HL-60/S4 treated with phorbol 12-myristate 13-acetate at 8.2 ng/mL for 4 days and 3 days (cell line): ENCODE data around the gene SLC16A8.
"Not testable (repeated sequence)": the region's sequence is repeated elsewhere in the genome, so short reads cannot be mapped to it uniquely, and the experiment has no call there.

Source experiments
- in situ Hi-C: fragments of 300-500 bp; cut with MboI; formaldehyde crosslinking; loops from 2 replicates; pipeline ENCODE4 v1.15.0; 2022; ENCODE audit warnings: low sequenced_read_pairs

SLC16A8 gene

DNA sequence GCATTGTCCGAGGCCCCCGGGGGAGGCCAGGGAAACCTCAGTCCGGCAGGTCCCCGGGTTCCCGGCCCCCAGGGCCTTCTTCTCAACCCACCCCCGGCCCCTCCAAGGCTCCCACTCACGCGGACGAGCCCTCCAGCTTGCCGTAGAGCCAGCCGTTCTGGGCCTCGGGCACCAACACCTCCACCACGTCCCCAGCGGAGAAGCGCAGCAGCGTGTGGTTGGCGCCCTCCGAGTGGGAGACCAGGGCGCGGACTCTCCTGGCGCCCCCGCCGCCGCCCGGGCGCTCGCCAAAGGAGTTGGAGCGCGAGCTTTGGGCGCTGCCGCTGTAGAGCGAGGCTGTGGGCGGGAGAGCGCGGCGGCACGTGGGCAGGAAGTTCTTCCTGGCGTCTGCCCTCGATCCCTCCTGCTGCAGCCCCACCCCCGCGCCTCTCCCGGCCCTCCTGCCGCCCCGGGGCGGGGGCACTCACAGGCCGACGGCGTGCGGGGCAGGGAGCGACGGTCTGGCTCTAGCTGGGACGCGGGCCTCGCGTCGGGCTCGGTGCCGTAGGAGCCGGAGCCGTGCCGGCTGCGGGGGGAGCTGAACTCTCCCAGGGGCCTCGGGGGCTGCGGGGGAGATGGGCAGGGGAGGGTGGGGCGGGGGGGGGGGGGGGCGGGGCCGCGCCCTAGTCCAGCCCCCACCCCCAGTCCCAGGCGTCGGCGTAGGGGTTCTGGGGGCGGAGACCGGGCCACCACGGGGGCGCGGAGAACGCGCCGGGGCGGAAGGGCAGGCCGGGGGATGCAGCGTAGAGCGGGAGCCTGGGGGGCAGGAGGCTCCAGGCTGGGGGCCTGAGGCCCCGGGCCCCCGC lies 4.9 kb upstream of the SLC16A8 start:
- in situ Hi-C loops: no loop called here

DNA sequence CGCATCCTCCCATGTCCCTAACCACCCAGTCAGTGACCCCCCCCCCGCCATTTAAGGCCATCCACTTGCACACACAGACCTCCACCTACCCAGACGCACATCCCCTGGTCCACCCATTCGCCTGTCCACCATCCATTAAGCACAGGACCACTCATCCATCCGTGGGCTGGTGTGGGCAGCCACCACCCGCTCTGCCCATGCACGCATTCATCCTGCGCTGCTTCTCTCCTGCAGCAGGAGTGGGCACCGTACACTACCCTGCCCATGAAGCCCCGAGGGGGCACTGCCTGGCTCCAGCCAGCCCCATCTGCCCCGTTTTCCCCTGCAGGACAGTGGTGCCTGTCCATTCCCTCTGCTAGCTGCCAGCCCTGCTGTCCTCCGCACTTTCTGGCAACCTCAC lies 3.9 kb upstream of the SLC16A8 start:
- in situ Hi-C loops: no loop called here

DNA sequence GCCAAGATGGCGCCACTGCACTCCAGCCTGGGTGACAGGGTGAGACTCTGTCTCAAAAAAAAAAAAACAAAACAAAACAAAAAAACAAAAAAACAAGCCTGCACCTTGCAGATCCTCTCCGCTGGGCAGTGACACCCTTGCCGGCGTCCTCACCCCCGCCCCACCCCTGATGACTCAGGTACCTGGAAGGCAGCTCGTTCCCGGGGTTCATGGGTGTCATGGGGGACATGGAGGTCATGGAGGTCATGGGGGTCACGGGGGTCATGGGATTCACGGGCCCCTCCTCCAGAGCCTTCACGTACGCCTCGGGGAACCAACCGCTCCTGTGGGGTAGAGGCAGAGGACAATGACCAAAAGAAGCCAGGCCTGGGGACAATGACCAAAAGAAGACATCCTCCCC lies 3.0 kb upstream of the SLC16A8 start:
- in situ Hi-C loops: no loop called here

DNA sequence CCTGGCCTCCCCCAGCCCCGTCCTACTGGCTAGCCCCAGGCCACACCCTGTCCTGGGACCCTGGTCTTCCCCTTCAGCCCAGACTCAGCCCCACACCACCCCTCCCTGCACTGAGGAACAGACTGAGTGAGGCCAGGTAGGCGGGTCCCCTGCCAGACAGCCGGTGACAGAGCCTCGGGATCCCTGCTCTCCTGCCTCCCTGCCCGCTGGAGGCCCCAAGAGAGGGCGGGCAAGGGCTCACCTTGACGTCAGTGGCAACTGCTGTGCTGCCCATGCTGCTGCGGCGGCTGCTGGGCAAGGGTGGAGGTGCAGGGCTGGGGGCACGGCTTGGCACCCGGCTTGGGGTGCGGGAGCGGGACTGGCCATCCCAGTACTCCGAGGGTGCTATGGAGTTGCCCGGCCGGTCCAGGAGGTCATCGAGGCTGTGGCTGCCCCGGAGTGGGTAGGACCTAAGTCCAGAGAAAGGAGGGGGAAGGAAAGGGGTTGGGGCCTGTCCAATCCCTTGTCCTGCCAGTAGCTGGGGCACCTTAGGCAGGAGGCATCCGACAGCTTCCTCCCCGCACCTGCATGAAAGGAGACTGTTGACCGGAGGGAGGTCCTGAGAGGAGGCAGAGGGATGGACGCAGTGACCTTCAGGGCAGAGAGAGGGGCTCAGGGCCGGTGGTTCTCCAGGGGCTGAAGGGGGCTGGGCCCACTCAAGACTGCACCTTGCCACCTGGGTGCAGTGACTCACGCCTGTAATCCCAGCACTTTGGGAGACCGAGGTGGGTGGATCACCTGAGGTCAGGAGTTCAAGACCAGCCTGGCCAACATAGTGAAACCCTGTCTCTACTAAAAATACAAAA lies 2.2 kb upstream of the SLC16A8 start:
- in situ Hi-C loops: no loop called here

DNA sequence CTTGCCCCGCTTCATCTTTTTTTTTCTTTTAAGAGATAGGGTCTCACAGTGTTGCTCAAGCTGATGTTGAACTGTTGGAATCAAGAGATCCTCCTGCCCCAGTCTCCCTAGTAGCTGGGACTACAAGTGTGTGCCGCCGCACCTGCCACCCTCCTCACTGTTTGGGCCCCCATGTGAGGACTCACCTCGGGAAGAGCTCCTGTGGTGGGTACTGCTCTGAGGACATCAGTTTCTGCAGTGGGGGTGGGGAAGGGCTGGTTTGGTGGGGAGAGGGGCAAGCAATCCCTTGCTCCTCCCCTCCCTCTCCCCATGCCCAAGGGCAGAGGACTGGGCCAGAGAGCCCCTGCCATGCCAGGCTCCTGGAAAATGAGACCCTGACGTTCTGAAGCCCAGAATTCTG lies 1.5 kb upstream of the SLC16A8 start:
- in situ Hi-C loops: no loop called here

DNA sequence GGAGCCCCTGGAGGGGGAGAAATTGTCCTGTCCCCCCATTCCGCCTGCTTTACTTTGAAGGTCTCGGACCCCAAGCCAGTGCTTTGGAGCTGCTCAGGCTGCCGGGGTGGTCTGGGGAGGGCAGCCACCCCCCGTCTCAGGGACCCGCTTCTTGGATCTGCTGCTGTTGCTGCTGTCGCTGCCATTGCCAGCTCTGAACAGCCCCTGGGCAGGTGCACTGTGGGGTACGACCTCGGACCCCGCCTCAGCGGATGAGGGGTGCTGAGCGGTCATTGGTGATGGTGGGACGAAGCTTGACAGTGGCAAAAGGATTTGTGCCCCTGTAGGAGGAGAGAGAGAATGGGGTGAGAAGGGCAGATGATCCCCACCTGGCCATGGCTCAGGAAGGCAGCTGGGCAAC lies 1.1 kb upstream of the SLC16A8 start:
- in situ Hi-C loops: no loop called here

DNA sequence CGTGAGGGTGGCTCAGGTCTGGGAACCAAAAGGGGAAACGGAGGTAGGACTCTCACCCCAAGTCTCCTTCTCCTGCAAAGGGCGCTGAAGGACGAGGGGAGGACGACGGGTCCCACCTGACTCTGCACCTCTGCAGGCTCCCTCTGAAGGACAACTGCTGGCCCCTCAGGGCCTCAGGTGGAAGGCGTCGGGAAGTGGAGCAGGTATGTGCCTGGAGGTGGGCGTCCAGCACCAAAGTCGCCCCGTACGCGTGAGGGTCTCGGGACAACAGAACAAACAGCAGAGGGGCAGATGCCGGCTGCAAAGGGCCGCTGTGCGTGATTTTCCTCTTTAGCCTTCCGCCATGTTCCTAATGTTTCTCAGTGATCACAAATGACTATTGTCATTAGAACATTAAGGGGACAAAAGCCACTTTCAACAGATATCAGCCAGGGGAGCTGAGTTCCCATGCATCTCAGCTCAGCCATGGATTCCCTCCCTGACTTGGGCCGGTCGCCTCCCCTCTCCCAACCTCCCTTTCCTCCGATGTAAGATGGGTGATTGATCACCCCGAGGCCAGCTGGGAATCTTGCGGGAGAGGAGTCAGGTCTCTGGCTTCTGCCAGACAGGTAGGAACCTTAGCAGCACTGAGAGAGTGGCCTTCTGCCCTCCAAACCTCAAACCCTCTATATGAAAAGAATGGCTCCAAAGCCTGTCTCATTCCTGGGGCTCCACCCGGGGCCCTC lies 836 bp downstream of the SLC16A8 start:
- in situ Hi-C loops: no loop called here

DNA sequence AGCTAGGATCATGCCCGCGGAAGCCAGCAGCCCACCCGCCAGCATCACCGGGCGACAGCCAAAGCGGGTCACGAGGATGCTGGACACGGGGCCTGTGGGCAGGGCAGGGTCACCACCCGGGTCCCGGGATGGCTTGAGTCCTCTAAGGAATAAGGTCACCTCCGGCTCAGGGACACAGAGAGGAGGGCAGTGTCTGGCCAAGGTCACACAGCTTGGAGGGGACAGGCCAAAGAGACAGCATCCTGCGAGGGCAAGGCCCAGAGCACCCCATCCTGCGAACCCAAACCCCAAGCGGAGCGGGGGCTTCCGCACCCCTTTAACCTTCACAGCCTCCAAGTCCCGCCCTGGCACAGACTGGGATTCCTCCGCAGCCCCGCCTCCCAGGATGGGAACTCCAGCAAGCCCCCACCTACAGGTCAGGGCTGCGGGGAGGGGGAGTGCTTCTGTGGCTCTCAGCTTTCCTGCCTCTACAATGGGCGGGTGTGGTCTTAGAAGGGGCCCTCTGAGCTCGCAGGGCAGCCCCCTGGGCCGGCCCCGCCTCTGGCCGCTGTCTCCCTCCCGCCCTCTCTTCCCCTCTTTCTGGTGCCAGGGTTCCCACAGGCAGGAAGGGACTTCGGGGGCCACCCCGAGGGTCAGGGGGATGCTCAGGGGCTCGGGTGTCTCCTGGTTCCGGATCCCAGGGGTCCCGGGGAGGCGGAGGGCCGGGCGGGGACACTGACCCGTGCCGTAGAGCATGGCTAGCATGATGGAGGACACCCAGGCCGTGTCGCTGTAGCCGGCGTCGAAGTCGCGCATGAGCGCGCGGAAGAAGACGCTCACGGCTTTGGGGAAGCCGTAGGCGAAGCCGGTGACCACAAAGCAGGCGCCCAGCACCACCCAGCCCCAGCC lies 1.8 kb downstream of the SLC16A8 start:
- in situ Hi-C loops: no loop called here

DNA sequence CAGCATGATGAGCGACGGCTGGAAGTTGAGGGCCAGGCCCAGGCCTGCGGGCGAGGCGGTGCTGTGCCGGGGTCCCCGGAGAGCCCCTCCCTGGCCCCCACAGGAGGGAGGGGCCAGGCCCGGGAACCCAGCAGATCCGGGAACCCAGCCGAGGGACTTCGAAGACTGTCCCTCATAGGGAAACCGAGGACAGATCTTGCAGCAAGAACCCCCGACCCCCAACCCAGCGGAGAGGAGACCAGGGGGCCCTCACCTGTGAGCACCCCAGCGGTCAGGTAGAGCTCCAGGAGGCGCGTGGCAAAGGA lies 2.4 kb downstream of the SLC16A8 start:
- in situ Hi-C loops: no loop called here

DNA sequence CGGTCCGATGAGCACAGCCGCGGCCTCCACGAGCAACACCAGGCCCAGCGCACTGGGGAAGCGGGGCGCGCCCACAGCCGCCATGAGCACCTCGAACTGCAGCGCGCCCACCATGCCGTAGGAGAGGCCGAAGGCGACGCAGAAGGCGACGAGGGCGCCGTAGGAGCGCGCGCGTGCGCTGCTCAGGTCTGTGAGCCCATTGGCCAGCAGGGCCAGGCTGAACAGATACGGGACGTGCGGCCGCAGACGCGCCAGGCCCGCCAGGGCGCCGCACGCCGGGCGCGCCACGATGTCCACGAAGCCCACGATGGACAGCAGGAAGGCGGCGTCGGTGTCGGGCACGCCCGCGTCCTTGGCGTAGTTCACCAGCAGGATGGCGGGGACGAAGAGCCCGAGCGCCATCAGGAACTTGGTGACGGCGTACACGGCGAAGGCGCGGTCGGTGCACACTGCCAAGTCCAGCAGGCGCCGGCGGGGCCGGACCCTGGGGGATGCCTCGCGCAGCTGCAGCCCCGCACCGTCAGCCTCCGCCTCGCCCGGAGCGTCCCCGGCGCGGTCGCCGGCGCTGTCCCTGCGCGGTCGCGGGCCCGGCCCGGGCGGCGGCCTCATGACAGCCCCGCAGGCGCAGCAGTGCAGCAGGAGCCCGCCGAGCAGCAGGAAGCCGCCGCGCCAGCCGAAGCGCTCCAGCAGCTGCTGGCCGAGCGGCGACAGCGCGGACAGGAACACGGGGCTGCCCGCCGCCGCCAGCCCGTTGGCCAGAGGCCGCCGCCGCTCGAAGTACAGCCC lies 2.9 kb downstream of the SLC16A8 start:
- in situ Hi-C loops: no loop called here

DNA sequence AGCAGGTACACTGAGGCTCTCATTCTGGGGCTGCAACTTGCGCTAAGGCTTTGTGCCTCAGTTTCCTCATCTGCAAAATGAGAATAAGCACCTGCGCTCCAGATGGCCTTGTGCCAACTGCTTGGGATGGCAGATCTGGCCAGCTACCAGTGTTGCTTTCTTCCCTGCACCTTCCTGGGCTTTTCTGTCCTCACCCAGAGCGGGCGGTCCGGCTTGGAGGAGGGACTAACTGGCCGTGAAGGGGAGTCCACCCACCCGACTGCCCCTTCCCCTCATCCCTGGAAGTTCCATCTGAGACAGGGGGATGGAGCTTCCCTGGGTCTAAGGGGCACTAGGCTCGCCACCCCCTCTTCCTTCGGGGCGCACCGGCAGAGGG lies 3.5 kb downstream of the SLC16A8 start:
- in situ Hi-C loops: no loop called here

DNA sequence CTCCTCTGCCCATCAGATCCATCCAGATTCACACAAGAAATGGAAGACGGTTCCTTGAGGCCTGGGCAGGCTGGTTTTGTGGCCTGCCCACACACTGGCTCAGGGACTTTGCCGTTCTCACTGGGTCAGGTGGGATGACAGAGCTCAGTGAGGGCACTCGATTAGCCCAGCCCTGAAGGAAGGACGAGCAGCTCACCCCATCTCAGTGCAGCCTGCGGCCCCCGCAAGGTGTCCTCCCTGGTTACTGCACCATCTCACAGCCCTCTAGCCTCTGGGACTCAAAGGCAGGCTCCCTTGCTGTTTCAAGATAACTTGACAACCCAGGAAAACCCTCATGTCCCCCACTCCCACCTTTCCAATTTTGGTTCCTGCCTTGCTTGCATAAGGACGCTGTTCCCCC lies 4.2 kb downstream of the SLC16A8 start:
- in situ Hi-C loops: no loop called here

DNA sequence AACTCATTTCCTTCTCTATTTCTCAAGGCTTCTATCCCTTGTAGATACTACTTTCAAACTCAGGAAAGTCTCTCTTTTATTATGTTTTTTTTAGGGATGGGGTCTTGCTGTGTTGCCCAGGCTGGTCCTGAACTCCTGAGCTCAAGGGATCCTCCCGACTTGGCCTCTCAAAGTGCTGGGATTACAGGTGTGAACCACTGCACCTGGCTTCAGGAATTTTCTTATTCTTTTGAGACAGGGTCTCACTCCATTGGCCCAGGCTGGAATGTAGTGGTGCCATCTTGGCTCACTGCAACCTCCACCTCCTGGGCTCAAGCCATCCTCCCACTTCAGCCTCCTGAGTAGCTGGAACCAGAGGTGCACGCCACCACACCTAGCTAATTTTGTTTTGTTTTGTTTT lies 4.8 kb downstream of the SLC16A8 start:
- in situ Hi-C loops: not testable (repeated sequence)

DNA sequence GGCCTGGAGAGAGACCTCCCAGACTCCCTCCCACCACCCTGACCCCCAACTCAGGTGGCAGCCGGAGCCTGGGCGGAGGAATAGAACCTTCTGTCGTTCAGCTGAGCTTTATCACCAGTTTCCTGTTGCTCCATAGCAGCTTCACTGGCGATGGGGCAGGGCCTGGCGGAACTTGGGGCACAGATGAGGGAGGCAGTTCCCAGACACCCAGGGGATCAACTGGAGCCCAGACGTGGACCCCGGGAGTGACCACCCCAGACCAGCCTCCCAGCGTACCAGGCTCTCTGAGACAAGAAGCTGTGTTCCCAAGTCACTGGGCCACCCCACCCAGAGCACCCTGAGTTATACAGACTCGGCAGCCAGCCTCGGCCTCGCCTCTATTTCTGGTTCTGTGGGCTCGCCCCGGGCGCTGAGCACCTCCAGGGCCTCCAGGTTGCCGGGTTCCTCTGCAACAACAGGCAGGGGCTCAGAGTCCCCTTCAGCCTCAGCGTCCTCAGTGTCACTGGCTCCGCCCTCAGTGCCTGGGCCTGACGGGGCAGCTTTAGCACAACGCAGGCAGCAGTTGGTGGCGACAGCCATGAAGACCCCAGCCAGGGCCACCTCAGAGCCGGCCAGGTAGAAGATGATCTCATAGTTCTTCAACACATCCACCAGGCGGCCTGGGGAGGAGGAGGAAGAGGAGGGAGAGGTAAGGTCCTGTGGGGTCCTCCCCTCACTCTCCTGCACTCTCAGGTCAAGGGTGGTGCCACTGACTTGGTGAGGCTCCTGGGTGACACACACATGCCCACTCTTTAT lies 5.7 kb downstream of the SLC16A8 start:
- in situ Hi-C loops: no loop called here

DNA sequence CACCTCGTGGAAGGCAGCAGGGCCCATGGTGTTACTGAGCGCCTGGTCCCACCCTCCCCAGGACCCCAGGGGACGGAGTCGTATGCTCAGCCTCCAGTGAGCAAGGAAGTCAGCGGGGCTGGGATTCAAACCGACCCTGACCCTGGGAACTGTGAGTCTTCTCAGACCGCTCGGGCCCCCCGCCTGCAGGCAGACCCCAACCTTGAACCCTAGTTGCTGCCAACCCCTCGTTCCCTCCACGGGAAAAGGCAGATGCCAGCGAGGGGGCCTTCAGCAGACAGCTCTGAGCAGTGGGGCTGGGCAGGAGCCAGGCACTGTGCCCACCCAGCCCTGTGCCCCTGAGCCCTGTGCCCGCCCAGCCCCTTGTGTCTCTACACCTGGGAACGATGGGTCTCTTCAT lies 6.4 kb downstream of the SLC16A8 start:
- in situ Hi-C loops: no loop called here

DNA sequence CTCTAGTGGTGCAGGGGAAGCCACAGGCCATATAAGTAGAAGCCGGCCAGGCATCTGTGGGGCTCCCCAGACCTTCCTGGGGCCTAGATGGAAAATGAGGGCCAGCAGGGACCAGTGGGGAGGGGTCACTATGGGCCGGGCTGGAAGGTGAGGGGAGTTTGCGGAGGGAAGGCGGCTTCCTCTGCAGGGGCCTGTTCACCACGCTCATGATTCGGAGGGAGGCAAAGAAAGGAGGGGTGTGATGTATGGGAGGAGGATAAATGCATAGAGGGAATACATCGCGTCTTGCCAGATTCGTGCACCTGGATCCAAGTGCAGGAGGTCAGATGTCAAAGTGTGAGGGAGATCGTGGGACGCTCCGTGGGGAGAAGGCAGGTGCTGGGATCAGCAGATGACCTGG lies 6.9 kb downstream of the SLC16A8 start:
- in situ Hi-C loops: no loop called here

DNA sequence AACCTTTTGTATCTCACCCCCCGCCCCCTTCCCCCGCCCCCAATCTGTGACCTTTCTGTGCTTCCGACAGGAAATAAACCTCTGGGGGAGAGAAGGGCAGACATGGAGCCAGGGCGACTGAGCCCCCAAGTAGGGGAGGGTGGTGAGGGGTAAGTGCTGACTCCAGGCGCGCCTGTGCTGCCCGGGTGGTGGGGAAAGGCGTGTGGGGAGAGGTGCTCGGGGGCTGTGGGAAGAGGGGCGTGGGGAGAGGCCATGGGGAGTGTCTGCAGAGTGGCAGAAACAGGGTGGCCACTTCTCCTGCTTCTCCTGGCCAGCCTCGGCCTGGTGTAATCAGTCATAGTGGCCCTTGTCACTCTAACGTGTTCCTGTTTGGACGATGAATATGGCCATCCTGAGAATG lies 8.0 kb downstream of the SLC16A8 start:
- in situ Hi-C loops: no loop called here

DNA sequence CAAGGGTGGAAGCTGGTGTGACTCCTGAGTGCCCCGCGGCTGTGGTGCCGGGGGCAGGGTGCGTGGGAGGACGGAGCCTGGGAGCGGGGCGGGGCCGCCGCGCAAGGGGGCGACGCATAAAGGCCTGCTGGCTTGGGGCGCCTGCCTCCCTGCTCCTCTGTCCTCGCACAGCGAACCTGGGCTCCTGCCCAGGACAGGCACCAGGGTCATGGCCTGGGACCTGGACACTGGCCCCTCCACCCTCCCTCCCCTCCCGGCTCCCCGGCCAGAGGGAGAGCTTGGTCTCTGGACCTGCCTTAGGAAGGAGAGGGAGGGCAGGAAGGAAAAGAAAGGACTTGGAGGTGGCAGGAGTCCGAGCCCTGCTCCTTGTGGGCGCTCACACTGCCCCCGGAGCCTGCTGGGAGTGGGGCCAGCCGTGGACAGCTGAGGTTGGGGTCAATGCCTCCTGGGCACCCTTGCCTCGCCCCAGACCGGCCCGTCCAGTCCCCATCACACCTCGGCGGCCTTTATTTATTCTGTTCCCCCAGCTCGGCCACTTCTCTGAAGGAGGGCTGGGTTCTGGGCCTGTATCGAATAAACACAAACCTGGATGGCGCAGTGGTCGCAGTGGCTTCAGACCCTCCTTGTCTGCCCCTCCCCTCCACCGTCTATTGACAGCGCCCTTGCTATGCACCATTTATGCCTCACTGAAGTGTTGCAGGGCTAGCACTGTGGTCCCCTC lies 8.7 kb downstream of the SLC16A8 start:
- in situ Hi-C loops: no loop called here
